GM18907 (cell line): ENCODE results near the gene HMCN2.

Source experiments
- ATAC-seq: cut with Tn5 transposase; IDR thresholded peaks from one replicate; pipeline ENCODE4 v1.9.1; 2021; ENCODE audit warnings: mild to moderate bottlenecking, moderate library complexity; ENCODE audit not compliant: unreplicated experiment

The HMCN2 gene

GRCh38 chr9:130362691-130363090 lies 97.1 kb downstream of the HMCN2 start:
- ATAC-seq = no peak

- ATAC-seq = no peak
Observed at GRCh38 chr9:130363755-130364404, 98.3 kb downstream of the HMCN2 start.

- ATAC-seq = no peak
Observed at GRCh38 chr9:130364619-130365322, 99.2 kb downstream of the HMCN2 start.

DNA sequence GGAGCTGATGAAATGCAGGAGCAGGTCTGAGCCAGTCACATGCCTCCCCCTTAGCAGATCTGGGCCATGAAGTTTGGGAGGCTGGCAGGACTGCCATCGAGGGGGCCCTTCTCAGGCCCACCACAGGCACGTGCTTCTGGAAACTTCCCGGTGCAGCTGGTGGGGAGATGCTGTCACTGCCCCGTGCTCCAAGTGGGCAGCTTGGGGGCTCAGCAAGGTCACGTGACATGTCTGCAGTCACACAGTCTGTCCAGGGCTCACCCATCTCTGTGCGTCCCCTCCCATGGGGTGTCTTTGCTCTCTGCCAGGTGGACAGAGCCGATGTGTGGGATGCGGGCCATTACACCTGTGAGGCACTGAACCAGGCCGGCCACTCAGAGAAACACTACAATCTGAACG lies 99.8 kb downstream of the HMCN2 start:
- ATAC-seq = no peak

GRCh38 chr9:130366072-130366471 lies 100.5 kb downstream of the HMCN2 start:
- ATAC-seq = no peak

DNA sequence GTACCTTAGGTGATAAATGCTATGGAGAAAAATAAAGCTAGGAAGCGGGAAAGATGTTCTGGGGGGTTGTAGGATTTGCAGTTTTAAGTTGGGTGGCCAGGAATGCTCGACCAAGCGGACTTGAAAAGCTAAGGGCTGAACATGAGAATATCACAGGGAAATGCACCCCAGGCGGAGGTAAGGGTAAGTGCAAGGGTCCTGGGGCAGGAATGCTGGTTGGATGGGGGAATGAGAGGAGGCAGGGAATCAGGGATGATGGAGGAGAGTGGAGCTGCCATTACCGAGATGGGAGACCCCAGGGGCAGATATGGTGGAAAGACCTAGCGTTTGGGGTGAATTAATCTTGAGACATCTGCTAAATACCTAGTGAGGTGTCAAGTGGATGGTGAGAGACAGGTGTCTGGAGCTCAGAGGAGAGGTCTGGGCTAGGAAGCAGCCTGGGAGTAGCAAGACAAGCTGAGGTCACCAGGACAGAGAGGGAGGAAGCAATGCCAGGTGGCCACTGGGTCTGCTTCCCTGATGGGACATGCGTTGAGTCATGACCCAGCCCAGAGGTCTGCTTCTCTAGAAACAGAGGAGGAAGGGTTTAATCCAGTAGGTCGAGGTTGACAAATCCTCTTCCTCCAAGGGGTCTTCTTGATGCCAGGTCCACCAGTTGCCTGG lies 101.5 kb downstream of the HMCN2 start:
- no peak for ATAC-seq

DNA sequence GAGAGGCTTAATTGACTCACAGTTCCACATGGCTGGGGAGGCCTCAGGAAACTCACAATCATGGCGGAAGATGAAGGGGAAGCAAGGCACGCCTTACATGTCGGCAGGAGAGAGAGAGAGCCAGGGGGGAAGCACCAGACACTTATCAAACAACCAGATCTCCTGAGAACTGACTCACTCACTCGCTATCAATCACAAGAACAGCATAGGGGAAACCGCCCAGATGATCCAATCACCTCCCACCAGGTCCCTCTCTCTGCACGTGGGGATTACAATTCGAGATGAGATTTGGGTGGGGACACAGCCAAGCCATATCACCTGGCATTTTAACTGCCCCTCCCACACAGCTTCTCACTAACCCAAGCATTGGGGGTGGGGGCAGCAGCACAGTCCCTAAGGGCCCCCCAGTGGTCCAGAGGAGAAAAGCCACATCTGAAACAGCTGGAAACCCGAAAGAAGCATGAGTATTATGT lies 103.1 kb downstream of the HMCN2 start:
- no peak for ATAC-seq

- no peak for ATAC-seq
Observed at GRCh38 chr9:130370226-130370625, 104.7 kb downstream of the HMCN2 start.

DNA sequence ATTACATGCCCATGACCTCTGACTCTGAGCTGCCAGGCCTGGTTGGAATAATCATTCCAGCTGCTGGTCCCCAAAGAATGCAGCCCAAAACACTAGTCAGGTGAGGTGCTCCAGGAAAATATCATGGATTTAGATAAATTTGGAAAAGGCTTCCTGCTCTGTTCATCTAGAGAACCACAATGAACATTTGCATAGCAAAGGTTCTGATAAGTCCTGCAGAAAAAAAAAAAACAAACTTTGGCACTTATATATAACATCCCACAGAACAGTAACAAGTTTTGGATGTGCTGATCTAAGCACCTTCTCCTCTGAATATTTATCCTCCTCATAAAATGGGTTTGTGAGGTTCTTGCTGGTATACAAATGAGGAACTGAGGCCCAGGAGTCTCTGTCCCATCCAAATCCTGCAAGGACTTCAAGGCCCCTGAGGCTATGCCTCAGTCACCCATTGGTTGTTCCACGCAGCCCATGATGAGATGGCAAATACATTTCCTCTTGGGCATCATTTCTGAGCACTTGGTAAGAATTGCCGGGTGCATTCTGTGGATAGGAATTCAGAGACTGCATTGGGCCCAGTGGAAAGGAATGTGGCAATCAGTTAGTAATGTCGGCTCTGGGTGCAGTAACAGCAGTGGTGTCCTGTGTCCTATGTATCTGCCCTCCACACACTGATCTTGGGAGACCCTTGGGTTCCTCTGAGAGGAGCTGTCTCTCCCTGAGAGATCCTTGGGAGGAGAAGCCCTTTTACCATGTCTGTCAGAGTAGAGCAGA lies 105.8 kb downstream of the HMCN2 start:
- no peak for ATAC-seq

DNA sequence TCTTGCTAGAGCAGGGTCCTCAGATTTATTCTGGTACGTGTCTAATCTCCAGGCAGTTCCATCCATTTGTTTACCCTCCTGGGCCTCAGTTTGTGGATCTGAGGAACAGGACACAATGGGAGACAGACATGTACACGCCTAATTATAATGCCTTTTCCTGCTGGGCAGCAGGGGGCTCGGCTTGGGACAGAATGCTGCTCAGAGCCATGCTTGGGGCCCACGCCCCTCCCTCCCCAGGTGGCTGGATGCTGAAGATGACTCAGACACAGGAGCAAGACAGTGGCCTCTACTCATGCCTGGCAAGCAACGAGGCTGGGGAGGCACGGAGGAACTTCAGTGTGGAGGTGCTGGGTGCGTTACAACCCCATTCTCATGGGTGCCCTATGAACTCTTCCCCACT lies 106.5 kb downstream of the HMCN2 start:
- ATAC-seq = no peak

DNA sequence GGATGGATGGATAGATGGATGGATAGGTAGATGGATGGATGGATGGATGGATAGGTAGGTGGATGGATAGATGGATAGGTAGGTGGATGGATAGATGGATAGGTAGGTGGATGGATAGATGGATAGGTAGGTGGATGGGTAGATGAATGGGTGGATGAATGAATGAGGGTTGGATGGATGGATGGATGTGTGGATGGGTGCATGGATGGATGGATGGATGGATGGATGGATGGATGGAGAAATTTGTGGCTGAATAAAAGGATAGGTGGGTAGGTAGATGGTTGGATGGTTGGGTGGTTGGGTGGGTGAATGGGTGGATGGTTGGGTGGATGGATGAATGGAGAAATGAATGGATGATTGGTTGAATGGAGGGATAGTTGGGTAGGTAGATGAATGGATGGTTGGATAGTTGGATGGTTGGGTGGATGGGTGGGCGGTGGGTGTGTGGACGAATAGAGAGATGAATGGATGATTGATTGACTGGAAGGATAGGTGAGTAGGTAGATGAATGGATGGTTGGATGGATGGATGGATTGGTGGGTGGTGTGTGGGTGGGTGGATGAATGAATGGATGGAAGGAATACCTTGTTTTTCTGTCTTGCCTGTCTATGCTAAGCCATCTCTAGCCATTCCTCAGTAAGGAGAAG lies 108.2 kb downstream of the HMCN2 start:
- ATAC-seq = no peak

DNA sequence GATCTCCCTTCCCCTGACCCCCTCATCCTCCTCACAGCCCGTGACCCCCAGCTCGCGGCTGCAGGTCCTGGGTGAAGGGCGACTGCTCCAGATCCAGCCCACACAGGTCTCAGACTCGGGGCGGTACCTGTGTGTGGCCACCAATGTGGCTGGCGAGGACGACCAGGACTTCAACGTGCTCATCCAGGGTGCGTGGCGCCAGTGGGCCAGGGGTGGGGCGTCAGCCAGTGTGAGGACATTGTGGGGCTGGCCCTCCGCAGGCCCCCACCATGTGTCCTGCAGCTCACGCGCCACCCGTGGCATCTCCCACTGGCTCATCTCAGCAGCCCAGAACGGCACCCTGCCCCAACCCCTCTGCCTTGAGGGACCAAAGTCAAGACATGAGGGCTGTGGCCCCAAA lies 112.1 kb downstream of the HMCN2 start:
- no peak for ATAC-seq

GRCh38 chr9:130378875-130379648 lies 113.5 kb downstream of the HMCN2 start:
- no peak for ATAC-seq

- ATAC-seq = no peak
Observed at GRCh38 chr9:130379649-130379970, 114.0 kb downstream of the HMCN2 start.

- no peak for ATAC-seq
Observed at GRCh38 chr9:130380920-130381469, 115.4 kb downstream of the HMCN2 start.

GRCh38 chr9:130381660-130382059 lies 116.1 kb downstream of the HMCN2 start:
- no peak for ATAC-seq

- no peak for ATAC-seq
Observed at GRCh38 chr9:130382096-130382495, 116.5 kb downstream of the HMCN2 start.

DNA sequence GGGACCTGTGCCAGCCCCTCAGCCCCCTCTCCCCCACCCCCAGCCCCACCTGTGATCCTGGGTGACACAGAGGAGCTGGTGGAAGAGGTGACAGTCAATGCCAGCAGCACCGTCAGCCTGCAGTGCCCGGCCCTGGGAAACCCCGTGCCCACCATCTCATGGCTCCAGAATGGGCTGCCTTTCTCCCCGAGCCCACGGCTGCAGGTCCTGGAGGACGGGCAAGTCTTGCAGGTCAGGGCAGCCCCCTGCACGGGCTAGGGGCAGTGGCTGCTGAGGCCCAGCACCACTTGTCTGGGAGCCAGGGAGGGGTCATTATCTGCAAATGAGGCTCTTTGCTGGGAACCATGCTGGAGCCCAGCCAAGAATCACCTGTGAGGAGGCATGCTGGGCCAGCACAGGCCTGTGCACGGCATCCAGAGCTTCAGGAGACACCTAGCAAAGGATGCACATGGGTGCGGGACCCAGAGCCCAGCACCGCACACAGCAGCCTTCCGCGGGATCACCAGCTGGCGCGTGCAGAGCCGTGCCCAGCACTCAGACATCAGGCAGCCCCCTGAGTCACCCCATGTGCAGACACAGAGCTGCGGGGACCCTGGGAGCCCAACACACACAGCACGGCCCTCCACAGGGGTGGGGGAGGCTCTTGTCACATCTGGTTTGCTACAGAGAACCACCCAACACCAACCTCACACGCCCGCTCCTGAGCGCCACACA lies 117.2 kb downstream of the HMCN2 start:
- no peak for ATAC-seq

GRCh38 chr9:130383350-130383715 lies 117.8 kb downstream of the HMCN2 start:
- no peak for ATAC-seq
